NCI-H2081 (cell line): ENCODE data around the gene OR2T29.
"Not testable (repeated sequence)": the region's sequence is repeated elsewhere in the genome, so short reads cannot be mapped to it uniquely, and the experiment has no call there.

Experiments used
- DNase-seq, 2 experiments: peaks; one replicate each; lab custom pipeline; 2025; lab: John Stamatoyannopoulos, UW

OR2T29 gene

GRCh38 chr1:248510217-248510616 is 52.4 kb downstream of the OR2T29 start:
- not testable (repeated sequence) for DNase-seq

DNA sequence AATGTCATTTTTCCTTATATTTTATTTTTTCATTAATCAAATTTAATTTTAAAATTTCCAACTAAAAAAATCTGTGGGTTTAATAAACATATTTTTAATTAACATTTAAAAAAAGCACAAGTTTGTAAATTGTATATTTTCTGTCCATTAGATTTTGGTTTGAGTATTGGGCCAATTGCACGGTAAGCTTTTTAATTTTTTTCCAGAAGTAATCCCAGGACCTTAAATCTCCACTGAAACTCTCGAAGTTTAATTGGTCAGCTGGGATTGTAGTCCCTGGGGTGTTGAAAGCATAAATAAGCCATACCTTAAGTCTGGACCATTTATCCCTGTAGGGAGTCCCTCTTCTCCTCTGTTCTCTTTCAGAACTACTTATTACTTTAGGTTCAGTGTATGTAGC is 54.8 kb downstream of the OR2T29 start, which contains the start of gene OR2G6:
Gene OR2G6, plus strand, starts transcription at position 301 of the 400 bp plus-strand sequence. CDS start 13,574 bp downstream, outside the sequence.
- DNase-seq, result not testable (repeated sequence)
